HUES64 (cell line): ENCODE data around the gene PPP2R2C.

Source experiments
- H3K27ac ChIP-seq: 2 replicates; pipeline ENCODE4 v1.7.0; 2013; ENCODE audit warnings: low read depth, low read length, inconsistent platforms
- H3K27me3 ChIP-seq: 2 replicates; pipeline ENCODE4 v1.6.1; 2013; ENCODE audit warnings: mild to moderate bottlenecking, low read length; ENCODE audit not compliant: insufficient read depth
- H3K36me3 ChIP-seq: 2 replicates; pipeline ENCODE4 v1.6.1; 2013; ENCODE audit warnings: mild to moderate bottlenecking, low read length; ENCODE audit not compliant: insufficient read depth
- H3K4me1 ChIP-seq: 2 replicates; pipeline ENCODE4 v1.6.1; 2013; ENCODE audit warnings: mild to moderate bottlenecking, low read length, moderate library complexity; ENCODE audit not compliant: insufficient read depth
- H3K4me3 ChIP-seq: 2 replicates; pipeline ENCODE4 v1.5.1; 2013; ENCODE audit warnings: mild to moderate bottlenecking, low read length, moderate library complexity
- H3K9ac ChIP-seq: 2 replicates; pipeline ENCODE4 v1.6.1; 2013; ENCODE audit warnings: mild to moderate bottlenecking, low read depth, low read length
- H3K9me3 ChIP-seq: 2 replicates; pipeline ENCODE4 v1.6.1; 2013; ENCODE audit warnings: low read depth, low read length; ENCODE audit not compliant: insufficient read depth
- WGBS: fragments of 150-250, 120-280 bp; methylation state at CpG from one replicate; pipeline ENCODE4 v1.1.7; 2013; ENCODE audit warnings: missing lambda C conversion rate; 5-methylcytosine and 5-hydroxymethylcytosine counted together

The PPP2R2C gene

GRCh38 chr4:6364581-6364980 is 107.8 kb downstream of the PPP2R2C start:
- Histone ChIP-seq H3K27me3 (peaks cover 3% of the 10 kb centered on the region; the same call in 1 of the 2 replicates), H3K4me1 (no peaks in the 10 kb centered on the region; the same call in 1 of the 2 replicates), H3K27ac (no peak overlapping the region), H3K36me3 (no peaks in the 10 kb centered on the region), H3K4me3 (no peak overlapping the region), H3K9ac (no peak overlapping the region), H3K9me3 (no peaks in the 10 kb centered on the region)
- 93% methylated on average over 8 of the region's 8 CpGs for WGBS

GRCh38 chr4:6364146-6364545 is 108.3 kb downstream of the PPP2R2C start:
- H3K36me3 ChIP-seq: no peaks in the 10 kb centered on the region
- H3K27ac ChIP-seq: no peak overlapping the region
- no peaks in the 10 kb centered on the region for H3K9me3 ChIP-seq
- H3K4me1 ChIP-seq: no peaks in the 10 kb centered on the region; the same call in 1 of the 2 replicates
- H3K4me3 ChIP-seq: no peak overlapping the region
- 78% methylated on average over 6 of the region's 6 CpGs for WGBS
- peaks cover 3% of the 10 kb centered on the region; the same call in 1 of the 2 replicates for H3K27me3 ChIP-seq
- H3K9ac ChIP-seq: no peak overlapping the region

GRCh38 chr4:6362896-6363295 is 109.5 kb downstream of the PPP2R2C start:
- 37% methylated on average over 8 of the region's 8 CpGs for WGBS

GRCh38 chr4:6362243-6362885 is 110.0 kb downstream of the PPP2R2C start:
- Histone ChIP-seq H3K9ac (no peak overlapping the region), H3K27me3 (peaks cover 3% of the 10 kb centered on the region; the same call in 1 of the 2 replicates), H3K9me3 (no peaks in the 10 kb centered on the region), H3K4me3 (no peak overlapping the region), H3K4me1 (no peaks in the 10 kb centered on the region; the same call in 1 of the 2 replicates), H3K36me3 (no peaks in the 10 kb centered on the region), H3K27ac (no peak overlapping the region)
- 77% methylated on average over 7 of the region's 7 CpGs for WGBS

More at GRCh38 chr4:6362896-6363295, 109.5 kb downstream of the PPP2R2C start:
- Histone ChIP-seq H3K9ac (no peak overlapping the region), H3K9me3 (no peaks in the 10 kb centered on the region), H3K27ac (no peak overlapping the region), H3K36me3 (no peaks in the 10 kb centered on the region), H3K27me3 (peaks cover 3% of the 10 kb centered on the region; the same call in 1 of the 2 replicates), H3K4me1 (no peaks in the 10 kb centered on the region; the same call in 1 of the 2 replicates), H3K4me3 (no peak overlapping the region)

GRCh38 chr4:6361076-6361784 is 111.2 kb downstream of the PPP2R2C start:
- Histone ChIP-seq H3K9ac (no peak overlapping the region), H3K4me1 (no peaks in the 10 kb centered on the region), H3K4me3 (no peak overlapping the region), H3K36me3 (no peaks in the 10 kb centered on the region), H3K9me3 (no peaks in the 10 kb centered on the region), H3K27ac (no peak overlapping the region), H3K27me3 (peaks cover 3% of the 10 kb centered on the region; the same call in 1 of the 2 replicates)
- WGBS: 75% methylated on average over 4 of the region's 4 CpGs

- Histone ChIP-seq H3K4me1 (no peaks in the 10 kb centered on the region), H3K27me3 (peaks cover 3% of the 10 kb centered on the region; the same call in 1 of the 2 replicates), H3K9me3 (no peaks in the 10 kb centered on the region), H3K9ac (no peak overlapping the region), H3K4me3 (no peak overlapping the region), H3K36me3 (no peaks in the 10 kb centered on the region), H3K27ac (no peak overlapping the region)
- 29% methylated on average over 10 of the region's 10 CpGs for whole genome bisulfite sequencing
Observed at GRCh38 chr4:6360385-6360784, 112.0 kb downstream of the PPP2R2C start.

- no peak overlapping the region for H3K4me3 ChIP-seq
- H3K27me3 ChIP-seq: peaks cover 3% of the 10 kb centered on the region; the same call in 1 of the 2 replicates
- no peaks in the 10 kb centered on the region for H3K4me1 ChIP-seq
- no peaks in the 10 kb centered on the region for H3K36me3 ChIP-seq
- H3K9ac ChIP-seq: no peak overlapping the region
- 82% methylated on average over 10 of the region's 11 CpGs for whole genome bisulfite sequencing
- H3K9me3 ChIP-seq: no peaks in the 10 kb centered on the region
- H3K27ac ChIP-seq: no peak overlapping the region
Observed at GRCh38 chr4:6359536-6360308, 112.7 kb downstream of the PPP2R2C start.

GRCh38 chr4:6357476-6357875 is 114.9 kb downstream of the PPP2R2C start:
- no peaks in the 10 kb centered on the region for H3K4me1 ChIP-seq
- no peak overlapping the region for H3K4me3 ChIP-seq
- H3K27ac ChIP-seq: no peak overlapping the region
- no peak overlapping the region for H3K9ac ChIP-seq
- 95% methylated on average over 6 of the region's 6 CpGs for WGBS
- H3K27me3 ChIP-seq: peaks cover 3% of the 10 kb centered on the region; the same call in 1 of the 2 replicates
- H3K36me3 ChIP-seq: no peaks in the 10 kb centered on the region
- no peaks in the 10 kb centered on the region for H3K9me3 ChIP-seq

- Histone ChIP-seq H3K9ac (no peak overlapping the region), H3K36me3 (no peaks in the 10 kb centered on the region), H3K4me3 (no peak overlapping the region), H3K9me3 (no peaks in the 10 kb centered on the region), H3K27ac (no peak overlapping the region), H3K27me3 (peaks cover 3% of the 10 kb centered on the region; the same call in 1 of the 2 replicates), H3K4me1 (no peaks in the 10 kb centered on the region)
- WGBS: 88% methylated on average over 11 of the region's 11 CpGs
Observed at GRCh38 chr4:6356076-6356560, 116.3 kb downstream of the PPP2R2C start.

GRCh38 chr4:6355052-6355451 is 117.4 kb downstream of the PPP2R2C start:
- Histone ChIP-seq H3K9ac (no peak overlapping the region), H3K36me3 (no peaks in the 10 kb centered on the region), H3K27ac (no peak overlapping the region), H3K4me1 (no peaks in the 10 kb centered on the region), H3K4me3 (no peak overlapping the region), H3K27me3 (peaks cover 3% of the 10 kb centered on the region; the same call in 1 of the 2 replicates), H3K9me3 (no peaks in the 10 kb centered on the region)
- WGBS: 59% methylated on average over 2 of the region's 3 CpGs

- H3K9me3 ChIP-seq: no peaks in the 10 kb centered on the region
- no peak overlapping the region for H3K27ac ChIP-seq
- WGBS: 71% methylated on average over 8 of the region's 8 CpGs
- no peaks in the 10 kb centered on the region for H3K27me3 ChIP-seq
- H3K9ac ChIP-seq: no peak overlapping the region
- H3K4me1 ChIP-seq: no peaks in the 10 kb centered on the region
- H3K4me3 ChIP-seq: no peak overlapping the region
- H3K36me3 ChIP-seq: no peaks in the 10 kb centered on the region
Observed at GRCh38 chr4:6354626-6355025, 117.8 kb downstream of the PPP2R2C start.
